GM18499 (cell line): Measurements from ENCODE around the gene SYNE4.
"Not testable (repeated sequence)": the region's sequence is repeated elsewhere in the genome, so short reads cannot be mapped to it uniquely, and the experiment has no call there.

Source experiments
- ATAC-seq: cut with Tn5 transposase; IDR thresholded peaks from one replicate; pipeline ENCODE4 v1.9.1; 2021; ENCODE audit warnings: moderate number of reproducible peaks; ENCODE audit not compliant: insufficient read depth, unreplicated experiment

SYNE4 gene, protein sequence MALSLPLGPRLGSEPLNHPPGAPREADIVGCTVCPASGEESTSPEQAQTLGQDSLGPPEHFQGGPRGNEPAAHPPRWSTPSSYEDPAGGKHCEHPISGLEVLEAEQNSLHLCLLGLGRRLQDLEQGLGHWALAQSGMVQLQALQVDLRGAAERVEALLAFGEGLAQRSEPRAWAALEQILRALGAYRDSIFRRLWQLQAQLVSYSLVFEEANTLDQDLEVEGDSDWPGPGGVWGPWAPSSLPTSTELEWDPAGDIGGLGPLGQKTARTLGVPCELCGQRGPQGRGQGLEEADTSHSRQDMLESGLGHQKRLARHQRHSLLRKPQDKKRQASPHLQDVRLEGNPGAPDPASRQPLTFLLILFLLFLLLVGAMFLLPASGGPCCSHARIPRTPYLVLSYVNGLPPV

DNA sequence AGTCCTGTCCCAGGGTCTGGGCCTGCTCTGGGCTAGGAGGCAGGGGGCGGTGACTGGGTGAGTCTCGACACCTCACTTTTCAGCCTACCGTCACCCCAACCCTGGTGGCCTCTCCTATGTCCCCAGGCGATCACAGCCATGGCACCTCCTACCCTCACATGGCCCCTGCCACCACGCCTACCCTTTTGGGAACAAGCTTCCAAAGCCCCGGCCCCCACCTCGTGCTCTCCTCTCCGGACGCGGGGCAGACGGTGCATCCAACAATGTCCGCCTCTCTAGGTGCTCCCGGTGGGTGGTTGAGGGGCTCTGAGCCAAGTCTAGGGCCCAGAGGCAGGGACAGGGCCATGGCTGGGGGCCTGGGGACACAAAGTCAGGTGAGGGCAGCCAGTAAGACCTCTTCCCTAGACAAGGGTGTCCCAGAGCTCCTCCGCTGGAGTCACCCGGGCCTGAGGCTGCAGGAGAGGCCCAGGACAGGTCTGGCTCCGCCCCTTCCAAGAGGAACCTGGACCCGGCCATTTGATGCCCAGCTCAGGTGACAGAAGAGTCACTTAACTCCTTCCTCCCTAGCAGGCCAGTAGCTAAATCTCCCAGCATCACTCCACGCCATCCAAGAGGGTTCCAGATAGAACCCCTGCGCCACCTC lies at the start of gene SYNE4:
SYNE4 (minus strand) TSS at position 478 of the 643 bp plus-strand sequence; CDS start at position 346, 132 bp downstream.
- no peak for ATAC-seq

DNA sequence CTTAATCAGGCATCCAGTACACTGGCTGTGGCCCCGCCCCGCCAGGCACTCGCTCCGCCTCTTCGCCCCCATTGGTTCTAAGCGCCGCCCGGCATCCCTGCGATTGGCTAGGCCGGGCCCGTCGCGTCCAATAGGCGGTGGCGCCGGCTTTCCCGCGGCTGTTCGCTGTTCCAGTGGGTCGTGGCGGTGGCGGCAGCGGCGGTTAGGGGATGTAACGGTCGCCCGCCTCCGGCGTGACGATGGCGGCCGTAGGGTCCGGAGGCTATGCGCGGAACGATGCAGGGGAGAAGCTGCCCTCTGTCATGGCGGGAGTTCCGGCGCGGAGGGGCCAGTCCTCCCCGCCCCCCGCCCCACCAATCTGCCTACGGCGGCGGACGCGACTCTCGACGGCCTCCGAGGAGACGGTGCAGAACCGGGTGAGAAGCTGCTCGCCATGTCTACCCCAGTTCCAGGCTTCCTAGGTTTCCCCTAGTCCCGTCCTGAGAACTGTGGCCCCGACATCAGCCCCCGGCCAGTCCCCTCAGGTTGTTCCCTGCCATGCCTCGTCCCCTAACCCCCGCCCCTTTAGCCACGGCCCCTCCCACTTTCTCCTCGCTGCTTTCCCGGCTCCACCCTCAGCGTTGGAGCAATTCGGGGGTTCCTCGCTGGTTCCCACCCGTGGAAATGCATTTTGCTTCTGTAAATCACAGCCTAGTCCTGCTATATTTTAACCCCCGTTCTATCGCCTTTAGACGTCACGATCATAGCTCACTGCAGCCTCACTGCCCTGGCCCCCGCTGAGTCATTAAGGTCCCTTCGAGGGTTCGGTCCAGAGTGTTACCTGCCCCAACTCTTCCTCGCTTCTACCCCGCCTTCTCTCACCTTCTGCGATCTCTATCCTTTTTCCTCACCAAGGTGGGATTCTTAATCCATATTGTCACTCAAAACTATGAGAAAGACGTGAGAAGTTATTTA lies 46.4 kb upstream of the SYNE4 start, which contains the start of gene WDR62:
WDR62 (plus strand) TSS at position 165 of the 954 bp plus-strand sequence; CDS start at position 240, 75 bp downstream.
- peak; percentile 49 for ATAC-seq

DNA sequence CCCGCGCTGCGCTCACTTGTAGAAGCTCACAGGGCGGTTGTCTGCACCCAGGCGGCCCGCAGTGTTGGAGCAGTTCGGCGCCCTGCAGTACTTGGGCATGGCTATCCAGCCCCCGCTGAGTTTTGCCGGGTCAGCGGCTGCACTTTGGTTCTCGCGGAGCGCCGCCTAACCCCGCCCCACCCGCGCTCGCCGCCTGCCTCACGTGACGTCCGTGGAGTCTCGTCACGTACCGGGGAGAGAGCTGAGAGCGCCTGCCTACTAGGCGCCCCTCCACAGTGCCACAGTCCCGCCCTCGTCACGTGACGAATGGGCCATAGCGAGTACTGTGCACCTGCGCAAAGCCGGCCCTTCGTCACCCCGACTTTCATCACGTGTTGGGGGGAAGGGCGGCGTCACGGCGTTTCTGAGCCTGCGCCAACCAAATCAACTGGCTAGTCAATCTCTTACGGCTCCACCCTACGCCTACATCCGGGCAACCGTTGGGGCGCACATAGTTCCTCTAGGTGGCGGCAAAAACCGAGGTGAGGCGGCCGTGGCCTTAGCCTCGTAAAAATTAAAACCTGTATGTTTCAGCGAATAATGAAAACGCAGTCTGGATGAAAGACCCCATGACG lies 45.6 kb upstream of the SYNE4 start, which contains the start of gene THAP8:
THAP8 (minus strand) TSS at position 167 of the 614 bp plus-strand sequence; CDS start at position 99, 68 bp downstream.
- peak; percentile 70 for ATAC-seq

DNA sequence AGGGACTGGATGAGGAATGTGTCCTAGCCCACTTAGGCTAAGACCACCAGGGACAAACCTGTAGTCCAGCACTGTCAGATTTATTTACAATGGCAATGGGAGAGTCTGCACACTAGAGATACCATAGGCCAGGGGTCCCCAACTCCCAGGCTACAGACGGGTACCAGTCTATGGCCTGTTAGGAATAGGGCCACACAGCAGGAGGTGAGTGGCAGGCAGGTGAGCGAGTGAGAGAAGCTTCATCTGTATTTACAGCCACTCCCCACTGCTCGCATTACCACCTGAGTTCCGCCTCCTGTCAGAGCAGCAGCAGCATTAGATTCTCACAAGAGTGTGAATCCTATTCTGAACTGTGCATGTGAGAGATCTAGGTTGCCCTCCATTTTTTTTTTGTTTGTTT lies 43.0 kb upstream of the SYNE4 start:
- no peak for ATAC-seq

DNA sequence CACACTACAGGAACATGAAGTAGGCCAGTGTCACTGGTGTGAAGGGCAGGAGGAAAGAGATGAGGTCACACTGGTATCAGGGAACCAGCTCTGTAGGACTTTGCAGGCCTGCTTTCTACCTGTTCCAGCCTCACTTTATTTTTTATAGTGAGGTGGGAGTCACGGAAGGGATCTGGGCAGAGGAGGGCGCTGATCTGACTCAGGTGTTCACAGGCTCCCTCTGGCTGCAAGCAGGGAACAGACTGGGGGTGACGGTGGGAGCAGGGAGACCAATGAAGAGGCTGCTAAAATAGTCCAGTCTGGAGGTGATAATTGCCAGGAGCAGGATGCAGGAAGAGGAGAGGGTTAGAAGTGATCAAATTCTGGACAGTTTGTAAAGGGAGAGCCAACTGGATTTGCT lies 42.6 kb upstream of the SYNE4 start:
- ATAC-seq: no peak

DNA sequence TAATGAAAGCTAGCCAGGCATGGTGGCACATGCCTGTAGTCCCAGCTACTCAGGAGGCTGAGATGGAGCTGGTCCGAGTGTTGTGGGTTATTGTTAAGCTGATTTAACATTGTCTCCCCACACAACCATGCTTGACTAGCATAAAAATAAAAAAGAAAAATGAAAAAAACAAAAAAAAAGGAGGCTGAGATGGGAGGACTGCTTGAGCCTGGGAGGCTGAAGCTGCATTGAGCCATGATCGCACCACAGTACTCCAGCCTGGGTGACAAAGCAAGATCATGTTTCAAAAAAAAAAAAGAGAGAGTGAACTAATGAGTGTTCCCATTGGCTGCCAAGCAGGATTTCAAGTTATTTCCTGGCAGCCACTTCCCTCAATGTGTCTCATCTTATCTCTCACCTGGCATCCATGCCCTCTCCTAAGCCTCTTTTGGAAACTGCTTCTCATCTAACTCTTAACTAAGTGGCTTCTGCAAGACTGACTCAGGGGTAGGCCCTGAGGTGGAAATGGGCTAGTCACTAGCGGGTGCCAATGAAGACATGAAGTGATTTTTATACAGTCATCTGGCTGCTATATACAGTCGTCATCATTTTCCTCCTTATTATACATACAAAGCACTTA lies 40.6 kb upstream of the SYNE4 start:
- ATAC-seq: no peak

DNA sequence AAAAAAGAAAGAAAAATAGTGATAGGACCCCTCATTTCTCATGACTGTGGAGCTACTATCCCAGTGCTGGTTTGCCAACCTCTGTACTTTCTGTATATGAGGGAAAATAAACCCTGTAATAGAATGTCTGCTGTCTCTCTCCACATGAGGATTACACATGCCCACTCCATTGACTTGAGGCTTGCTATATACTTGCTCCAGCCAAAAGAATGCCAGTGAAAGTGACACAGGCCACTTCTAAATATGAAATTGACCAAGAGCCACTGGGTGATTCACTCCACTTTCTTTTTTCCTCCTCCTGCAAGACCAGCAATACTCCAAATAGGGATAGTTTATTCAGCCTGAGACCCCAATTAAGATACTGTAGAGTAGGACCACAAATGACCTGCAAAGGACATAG lies 39.2 kb upstream of the SYNE4 start:
- ATAC-seq: no peak

DNA sequence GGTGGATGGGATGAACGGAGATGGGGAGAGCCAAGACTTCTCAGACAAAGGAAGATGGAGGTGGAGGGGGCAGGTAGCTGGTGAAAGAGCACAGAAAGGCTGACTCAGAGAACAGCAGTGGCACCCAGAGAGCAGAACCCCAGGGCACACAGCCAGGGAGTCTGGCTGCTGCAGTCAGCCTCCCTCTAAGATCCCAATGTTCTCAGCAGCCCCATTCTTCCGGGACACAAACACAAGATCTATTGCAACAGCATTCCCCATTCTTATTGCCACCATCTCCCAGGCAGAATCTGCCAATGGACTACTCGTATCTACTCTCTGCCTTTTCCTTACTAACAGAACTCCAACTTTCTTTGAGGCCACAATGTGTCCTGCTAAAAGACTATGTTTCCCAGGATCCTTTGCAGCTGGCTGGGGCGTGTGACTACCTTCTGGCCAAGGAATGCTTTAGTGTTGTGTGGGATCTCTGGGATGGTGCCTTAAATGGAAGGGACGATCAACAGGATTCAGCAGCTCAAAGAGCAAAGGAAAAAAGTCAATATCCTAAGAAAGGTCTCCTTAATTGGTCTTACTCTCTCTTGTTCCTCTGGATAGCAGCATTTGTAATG lies 37.9 kb upstream of the SYNE4 start:
- no peak for ATAC-seq

DNA sequence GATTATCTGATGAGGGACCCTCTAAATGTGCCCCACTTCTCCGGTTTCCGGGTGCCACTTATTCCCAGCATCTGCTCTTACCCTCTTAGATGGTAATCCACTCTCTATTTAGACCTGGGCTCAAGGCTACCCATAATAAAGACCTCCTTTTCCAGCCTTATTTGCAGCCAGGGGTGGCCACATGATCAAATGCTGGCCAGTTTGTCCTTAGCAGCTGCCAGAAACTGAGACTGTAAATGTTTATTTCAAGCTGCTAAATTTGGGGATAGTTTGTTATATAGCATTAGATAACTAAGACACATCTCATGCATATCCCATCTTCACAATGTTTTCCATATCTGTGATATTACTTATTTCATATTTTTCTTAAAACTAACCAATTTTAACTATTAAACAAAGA lies 35.3 kb upstream of the SYNE4 start:
- no peak for ATAC-seq

DNA sequence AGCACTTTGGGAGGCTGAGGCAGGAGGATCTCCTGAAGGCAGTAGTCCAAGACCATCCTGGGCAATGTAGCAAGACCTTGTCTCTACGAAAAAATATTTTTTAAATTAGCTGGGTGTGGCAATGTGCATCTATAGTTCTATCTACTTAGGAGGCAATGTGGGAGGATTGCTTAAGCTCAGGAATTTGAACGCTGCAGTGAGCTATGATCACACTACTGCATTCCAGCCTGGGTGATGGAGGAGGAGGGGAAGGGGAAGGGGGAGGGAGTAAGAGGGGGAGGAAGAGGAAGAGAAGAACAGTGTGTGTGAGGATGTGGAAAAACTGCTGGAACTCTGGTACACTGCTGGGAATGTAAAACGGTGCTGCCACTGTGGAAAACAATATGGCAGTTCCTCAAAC lies 33.2 kb upstream of the SYNE4 start:
- no peak for ATAC-seq

DNA sequence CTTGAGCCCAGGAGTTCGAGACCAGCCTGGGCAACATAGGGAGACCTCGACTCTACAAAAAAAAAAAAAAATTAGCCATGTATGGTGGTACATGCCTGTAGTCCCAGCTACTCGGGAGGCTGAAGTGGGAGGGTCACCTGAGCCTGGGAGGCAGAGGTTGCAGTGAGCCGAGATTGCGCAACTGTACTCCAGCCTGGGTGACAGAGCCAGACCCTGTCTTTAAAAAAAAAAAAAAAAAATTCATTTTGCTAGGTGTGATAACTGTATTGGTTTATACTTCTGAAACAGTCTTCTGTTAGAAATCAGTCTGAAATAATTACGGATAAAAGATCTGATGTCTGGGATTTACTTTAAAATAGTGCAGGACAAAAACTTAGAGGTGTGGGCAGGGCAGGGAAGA lies 32.5 kb upstream of the SYNE4 start:
- ATAC-seq: not testable (repeated sequence)

DNA sequence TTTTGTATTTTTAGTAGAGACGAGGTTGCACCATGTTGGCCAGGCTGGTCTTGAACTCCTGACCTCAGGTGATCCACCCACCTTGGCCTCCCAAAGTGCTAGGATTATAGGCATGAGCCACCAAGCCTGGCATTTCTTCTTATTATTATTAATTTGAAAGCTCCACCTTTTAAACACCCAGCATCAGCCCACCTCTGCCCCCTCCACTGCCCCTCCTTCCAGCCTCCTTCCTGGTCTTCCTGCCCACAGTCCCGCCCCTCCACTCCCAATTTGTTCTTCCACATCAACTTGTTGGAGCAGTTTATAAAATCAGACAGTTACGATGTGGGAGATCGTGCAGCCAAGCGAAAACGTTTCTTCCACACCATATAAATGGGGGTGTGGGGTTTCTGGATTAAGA lies 31.9 kb upstream of the SYNE4 start:
- no peak for ATAC-seq

DNA sequence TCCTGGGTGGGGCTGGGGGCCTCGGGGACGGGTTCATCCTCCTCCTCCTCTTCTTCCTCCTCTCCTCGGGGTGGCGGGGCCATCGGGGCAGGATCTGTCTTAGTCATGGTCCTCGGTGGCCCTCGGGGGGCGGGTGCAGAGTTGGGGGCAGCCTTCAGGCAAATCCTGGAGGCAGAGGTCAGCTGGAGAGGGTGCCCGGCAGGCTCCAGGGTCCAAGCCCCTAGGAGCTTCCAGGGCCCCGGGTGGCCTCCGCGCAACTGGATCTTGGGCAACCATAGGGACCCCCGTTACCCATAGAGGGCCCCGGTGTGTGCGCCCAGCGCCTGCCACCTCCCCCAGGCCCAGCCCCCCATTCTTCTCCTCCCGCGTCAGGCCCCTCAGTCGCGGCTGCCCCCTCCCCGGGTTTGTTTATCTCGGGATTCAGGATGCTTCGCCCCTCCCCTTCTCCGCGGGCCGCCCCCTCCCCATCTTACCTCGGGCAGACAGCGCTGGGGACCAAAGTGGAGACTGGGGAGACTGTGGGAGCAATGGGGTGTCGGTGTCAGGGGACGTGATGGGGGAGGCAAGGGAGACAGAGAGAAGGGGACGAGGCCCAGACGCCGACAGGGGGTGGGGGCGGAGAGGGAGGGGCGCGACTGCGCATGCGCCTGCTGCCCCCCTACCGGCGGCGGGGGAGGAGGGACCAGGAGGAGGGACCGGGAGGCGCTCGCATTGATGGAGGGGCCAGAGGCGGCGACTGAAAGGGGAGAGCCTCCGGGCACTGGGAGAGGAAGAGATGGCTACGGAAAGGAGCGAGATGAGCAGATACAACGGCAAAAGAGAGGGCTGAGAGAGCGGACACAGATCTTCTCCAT lies 23.9 kb upstream of the SYNE4 start, which contains the start of gene CLIP3:
CLIP3 (minus strand) TSS at position 623 of the 854 bp plus-strand sequence; CDS start at position 107, 516 bp downstream.
- no peak for ATAC-seq

DNA sequence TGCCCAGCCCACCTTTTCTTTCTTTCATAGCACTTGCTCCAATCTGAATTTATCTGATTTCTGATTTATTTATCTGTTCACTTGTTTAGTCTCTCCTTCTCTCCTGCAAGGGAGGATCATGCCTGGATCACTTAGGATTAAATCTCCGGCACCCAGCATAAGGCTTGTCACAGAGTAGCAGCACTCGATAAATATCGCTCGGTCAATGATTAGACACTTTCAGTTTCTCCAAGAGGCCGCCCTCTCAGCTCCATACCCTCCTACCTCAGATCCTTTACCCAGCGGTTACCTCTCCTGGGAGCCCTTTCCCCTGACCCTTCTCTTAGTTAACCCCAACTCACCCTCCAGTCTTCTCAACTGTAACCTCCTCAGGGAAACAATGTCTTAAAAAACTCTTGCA lies 22.7 kb upstream of the SYNE4 start:
- no peak for ATAC-seq

DNA sequence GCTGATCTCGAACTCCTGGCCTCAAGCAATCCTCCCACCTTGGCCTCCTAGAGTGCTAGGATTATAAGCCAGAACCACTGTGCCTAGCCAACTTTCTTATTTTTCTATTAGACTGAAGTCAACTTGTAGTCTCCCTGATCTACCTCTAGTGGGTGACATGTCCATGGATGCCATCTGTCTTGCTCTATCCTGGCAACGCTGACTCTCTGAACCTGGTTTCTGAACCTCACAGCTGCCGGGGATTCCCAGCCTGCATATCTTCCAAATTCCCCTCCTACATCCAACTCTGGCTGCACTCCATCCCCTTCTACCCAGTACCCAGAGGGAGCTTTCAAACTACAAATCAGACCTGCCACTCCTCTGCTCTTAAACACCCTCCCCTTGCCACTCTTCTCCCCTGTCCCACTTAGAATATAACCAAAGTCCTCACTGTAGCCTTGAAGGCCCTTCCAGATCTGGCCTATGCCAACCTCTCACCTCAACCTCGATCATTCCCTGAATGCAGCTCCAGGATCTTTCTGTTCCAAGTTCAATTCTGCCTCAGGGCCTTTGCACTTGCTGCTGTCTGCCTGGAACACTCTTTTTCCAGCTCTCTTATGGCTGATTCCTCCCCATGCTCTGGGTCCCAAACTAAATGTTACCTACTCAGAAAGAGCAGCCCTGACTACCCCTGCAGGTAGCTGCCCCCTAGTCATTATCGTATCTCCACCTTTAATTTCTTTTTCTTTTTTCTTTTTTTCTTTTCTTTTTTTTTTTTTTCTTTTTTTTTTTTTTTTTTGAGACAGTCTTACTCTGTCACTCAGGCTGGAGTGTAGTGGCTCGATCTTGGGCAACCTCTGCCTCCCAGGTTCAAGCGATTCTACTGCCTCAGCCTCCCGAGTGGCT lies 21.9 kb upstream of the SYNE4 start:
- no peak for ATAC-seq

DNA sequence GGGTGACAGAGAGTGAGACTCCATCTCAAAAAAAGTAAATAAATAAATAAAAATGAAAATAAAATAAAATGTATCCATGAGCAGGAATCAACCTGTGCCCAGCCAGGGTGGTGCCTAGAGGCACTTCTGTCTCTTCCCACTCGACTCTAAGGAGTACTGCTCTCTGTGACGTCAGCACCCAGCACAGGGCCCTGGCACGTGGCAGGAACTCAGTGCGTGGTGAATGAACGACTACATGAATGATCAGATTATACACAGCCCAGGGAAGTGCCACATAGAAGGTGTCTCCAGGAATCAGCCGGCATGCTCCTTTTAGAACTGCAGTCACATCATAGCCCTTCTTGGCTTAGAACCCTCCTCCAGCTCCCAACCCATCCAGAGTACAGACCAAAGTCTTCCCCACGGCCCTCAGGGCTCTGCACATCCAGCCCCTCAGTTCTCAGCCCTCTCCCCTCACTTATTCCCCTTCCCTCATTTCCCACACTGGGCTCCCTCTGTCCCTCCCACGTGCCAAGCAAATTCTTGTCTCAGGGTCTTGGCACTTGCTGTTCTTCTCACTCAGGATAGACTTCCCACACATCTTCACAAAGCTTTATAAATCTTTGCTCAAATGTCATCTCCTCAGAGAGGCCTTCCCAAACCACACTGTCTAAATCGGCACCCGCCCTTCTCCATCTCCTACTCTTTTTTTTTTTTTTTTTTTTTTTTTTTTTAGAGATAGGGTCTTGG lies 19.9 kb upstream of the SYNE4 start:
- no peak for ATAC-seq

DNA sequence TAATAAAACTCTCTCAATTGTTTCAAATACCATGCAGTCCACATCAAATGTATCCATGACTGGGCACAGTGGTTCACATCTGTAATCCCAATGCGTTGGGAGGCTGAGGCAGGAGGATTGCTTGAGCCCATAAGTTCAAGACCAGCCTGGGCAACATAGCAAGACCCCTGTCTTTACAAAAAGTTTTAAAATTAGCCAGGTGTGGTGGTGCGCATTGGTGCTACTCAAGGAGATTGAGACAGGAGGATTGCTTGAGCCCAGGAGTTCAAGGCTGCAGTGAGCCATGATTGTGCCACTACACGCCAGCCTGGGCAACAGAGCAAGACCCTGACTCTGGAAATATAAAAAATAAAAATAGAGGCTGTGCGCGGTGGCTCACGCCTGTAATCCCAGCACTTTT lies 19.1 kb upstream of the SYNE4 start:
- ATAC-seq: no peak
